Natural killer cell (primary cell): ENCODE results near the gene B4GALT1. TPM values are rescaled to one million over a fixed set of nuclear protein-coding genes. Genes with fewer than 3 reads are reported as not detected.

Source experiments
- ATAC-seq, 3 donors: fragments of 150-1000 bp in 2 of 3; fragments of 200-7000 bp in 1 of 3; cut with Tn5 transposase; 1 replicate in 1 of 3; 2 replicates in 2 of 3; pipeline ENCODE4 v1.10.0; 2021; ENCODE audit warnings: mild to moderate bottlenecking in 2 of 3, moderate library complexity in 2 of 3
- DNase-seq, 2 donors: peaks; one replicate each; pipeline versions ENCODE4 v3.0.0 to v3.0.0-alpha.2; 2013 to 2021; ENCODE audit warnings: mixed read lengths in 1 of 2
- H3K27ac ChIP-seq: one replicate; pipeline ENCODE4 v1.5.1; 2013; ENCODE audit warnings: mild to moderate bottlenecking, low read length
- H3K27me3 ChIP-seq: one replicate; pipeline ENCODE4 v1.6.1; 2013; ENCODE audit warnings: low read length; ENCODE audit not compliant: control insufficient read depth, insufficient read depth
- H3K36me3 ChIP-seq: one replicate; pipeline ENCODE4 v1.6.1; 2013; ENCODE audit warnings: low read length; ENCODE audit not compliant: control insufficient read depth, insufficient read depth
- H3K4me1 ChIP-seq: one replicate; pipeline ENCODE4 v1.6.1; 2013; ENCODE audit warnings: low read length; ENCODE audit not compliant: control insufficient read depth, insufficient read depth
- H3K4me3 ChIP-seq: one replicate; pipeline ENCODE4 v1.5.1; 2013; ENCODE audit warnings: low read length
- H3K9me3 ChIP-seq: one replicate; pipeline ENCODE4 v1.6.1; 2013; ENCODE audit warnings: low read length; ENCODE audit not compliant: control insufficient read depth, insufficient read depth
- H3K27ac Mint-ChIP-seq, 2 donors: one replicate each; pipeline ENCODE4 v1.8.0; 2022; ENCODE audit warnings: mild to moderate bottlenecking in 2 of 2, mixed read lengths in 2 of 2, moderate library complexity in 1 of 2
- H3K27me3 Mint-ChIP-seq, 2 donors: one replicate each; pipeline ENCODE4 v1.8.0; 2022; ENCODE audit warnings: low read depth in 2 of 2, mixed read lengths in 2 of 2
- H3K36me3 Mint-ChIP-seq: one replicate; pipeline ENCODE4 v1.8.0; 2022; ENCODE audit warnings: mixed read lengths
- H3K4me1 Mint-ChIP-seq, 2 donors: one replicate each; pipeline ENCODE4 v1.8.0; 2022; ENCODE audit warnings: mixed read lengths in 2 of 2
- H3K4me3 Mint-ChIP-seq: one replicate; pipeline ENCODE4 v1.8.0; 2022; ENCODE audit warnings: mild to moderate bottlenecking, moderate library complexity, mixed read lengths
- H3K9me3 Mint-ChIP-seq, 2 donors: one replicate each; pipeline ENCODE4 v1.8.0; 2022; ENCODE audit warnings: mixed read lengths in 2 of 2
- CTCF ChIP-seq: fragments of 200-600 bp; IDR thresholded peaks from one replicate; pipeline ENCODE4 v1.8.0; 2022; ENCODE audit warnings: antibody characterized with exemption
- WGBS: methylation state at CpG from one replicate; pipeline ENCODE4 v1.1.7; 2013; ENCODE audit warnings: missing lambda C conversion rate; ENCODE audit not compliant: insufficient coverage; 5-methylcytosine and 5-hydroxymethylcytosine counted together
- intact Hi-C: fragments of 100-400 bp; cut with micrococcal nuclease; formaldehyde crosslinking; loops from one replicate; pipeline ENCODE4 v1.14.2; 2022
- total RNA-seq, 4 donors: library from RNA; stranded (reverse); fragments of 120-200 nt in 1 of 4; gene quantifications; one replicate each; pipeline versions ENCODE4 v1.2.3 to v1.2.4, GENCODE V29; 2013 to 2022

Gene B4GALT1
- total RNA-seq, 3 donors from 2014 or later (not counting 1 experiment from before 2014, with no cell fraction given) = 122 to 143 (median 128) TPM

- Mint-ChIP-seq H3K27me3 (no peaks in the 10 kb centered on the region), H3K4me1 (peaks cover 83 to 95% of the 10 kb centered on the region in 2 donors), H3K36me3 (peaks cover 7% of the 10 kb centered on the region), H3K27ac (peak overlapping the region; percentile 89 to 98), H3K9me3 (no peaks in the 10 kb centered on the region), H3K4me3 (peak overlapping the region; percentile 65)
- WGBS = 15% methylated on average over 11 of the region's 11 CpGs
- intact Hi-C loops = no loop called here
- H3K27ac ChIP-seq = peak overlapping the region; percentile 87
- DNase-seq = peak in 1 of 2 donors; percentile 36
- H3K36me3 ChIP-seq = peaks cover 21% of the 10 kb centered on the region
- TF ChIP-seq CTCF = no peak
- peak; percentile 43 to 62 (median 50) for ATAC-seq
- H3K27me3 ChIP-seq = no peaks in the 10 kb centered on the region
- no peaks in the 10 kb centered on the region for H3K9me3 ChIP-seq
- H3K4me1 ChIP-seq = peaks cover 95% of the 10 kb centered on the region
- no peak overlapping the region for H3K4me3 ChIP-seq
These were observed 29.3 kb downstream of the B4GALT1 start for GRCh38 chr9:33137781-33138264.

- H3K27me3 ChIP-seq = no peaks in the 10 kb centered on the region
- TF ChIP-seq CTCF = no peak
- intact Hi-C loops = no loop called here
- peak in 1 of 2 donors; percentile 27 for DNase-seq
- WGBS = 41% methylated on average over 10 of the region's 10 CpGs
- no peaks in the 10 kb centered on the region for H3K9me3 ChIP-seq
- H3K36me3 ChIP-seq = peaks cover 27% of the 10 kb centered on the region
- H3K4me3 ChIP-seq = no peak overlapping the region
- H3K27ac Mint-ChIP-seq = peak overlapping the region; percentile 89 to 98
- no peaks in the 10 kb centered on the region for H3K9me3 Mint-ChIP-seq
- ATAC-seq = peak; percentile 20 to 36 (median 24)
- H3K4me3 Mint-ChIP-seq = peak overlapping the region; percentile 65
- H3K27ac ChIP-seq = peak overlapping the region; percentile 87
- no peaks in the 10 kb centered on the region for H3K27me3 Mint-ChIP-seq
- peaks cover 8% of the 10 kb centered on the region for H3K36me3 Mint-ChIP-seq
- peaks cover 77 to 89% of the 10 kb centered on the region in 2 donors for H3K4me1 Mint-ChIP-seq
- H3K4me1 ChIP-seq = peaks cover 92% of the 10 kb centered on the region
These were observed 30.1 kb downstream of the B4GALT1 start for GRCh38 chr9:33136721-33137670.

- H3K4me1 ChIP-seq = peaks cover 87% of the 10 kb centered on the region
- Mint-ChIP-seq H3K4me3 (peak overlapping the region; percentile 65), H3K4me1 (peaks cover 78 to 89% of the 10 kb centered on the region in 2 donors), H3K27ac (peak overlapping the region; percentile 89 to 98), H3K36me3 (peaks cover 18% of the 10 kb centered on the region), H3K27me3 (no peaks in the 10 kb centered on the region), H3K9me3 (no peaks in the 10 kb centered on the region)
- peak overlapping the region; percentile 87 for H3K27ac ChIP-seq
- H3K4me3 ChIP-seq = no peak overlapping the region
- WGBS = 41% methylated on average over 8 of the region's 8 CpGs
- H3K9me3 ChIP-seq = no peaks in the 10 kb centered on the region
- ATAC-seq (no peak), DNase-seq (no peak)
- intact Hi-C loops = no loop called here
- H3K27me3 ChIP-seq = no peaks in the 10 kb centered on the region
- TF ChIP-seq CTCF = no peak
- peaks cover 38% of the 10 kb centered on the region for H3K36me3 ChIP-seq
These were observed 31.6 kb downstream of the B4GALT1 start for GRCh38 chr9:33135470-33135958.
